Measurements from ENCODE around the gene NEAT1. TPM values are rescaled to one million over a fixed set of nuclear protein-coding genes. Genes with fewer than 3 reads are reported as not detected.
A peak's percentile ranks its signal among the peaks of the same experiment; 100 is the strongest.

The NEAT1 gene
- total and polyA plus RNA-seq, 2 experiments from 2014 or later = 4.2 to 11.3 TPM

DNA sequence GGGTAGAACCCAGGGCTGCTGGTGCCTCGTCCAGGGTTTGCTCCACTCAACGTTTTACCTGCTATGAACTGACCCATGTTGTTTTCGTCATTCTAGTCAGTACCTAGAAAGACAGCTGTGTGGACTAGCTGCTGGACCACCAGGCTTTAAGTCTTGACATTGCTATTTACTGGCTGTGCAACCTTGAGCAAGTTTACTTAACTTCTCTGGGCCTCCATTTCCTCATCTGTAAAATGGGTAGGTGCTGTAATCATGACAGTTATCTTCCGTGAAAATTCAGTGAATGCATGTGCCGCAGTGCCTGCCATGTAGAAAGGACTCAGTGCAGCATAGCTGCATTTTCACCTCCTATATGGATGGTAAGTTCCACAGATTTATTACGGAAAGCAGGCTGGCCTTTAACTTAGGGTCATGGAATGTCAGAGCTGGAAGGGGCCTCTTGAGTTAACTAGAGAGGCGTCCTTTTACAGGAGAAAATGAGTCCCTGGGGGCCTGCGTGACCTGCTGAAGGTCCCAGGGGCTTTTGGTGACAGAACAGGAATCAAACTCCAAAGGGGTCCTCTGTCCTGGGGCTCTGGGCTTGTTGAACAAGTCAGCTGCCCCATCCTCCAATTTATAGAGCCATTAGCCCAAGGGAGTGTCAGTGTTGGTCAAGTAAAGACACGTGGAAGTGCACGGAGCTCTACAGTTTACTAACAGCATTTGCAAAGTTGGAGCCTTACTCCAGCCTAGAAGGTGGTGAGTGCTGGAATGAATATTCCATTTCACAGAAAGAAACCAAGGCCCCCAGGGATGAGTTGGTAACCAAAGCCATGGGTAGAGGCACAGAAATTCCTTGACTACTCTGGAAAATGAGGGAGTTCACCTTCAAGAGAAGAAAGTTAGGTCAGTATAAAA, 64.2 kb downstream of the NEAT1 start:
- TF ChIP-seq CTCF (IDR thresholded peaks at IDR 0.05; ENCODE audit: low read depth, low read length) = no peak
- Histone ChIP-seq H3K27me3 (no peaks in the 10 kb centered on the region), H3K36me3 (no peaks in the 10 kb centered on the region), H3K27ac (peak overlapping the region; percentile 100), H3K9me3 (ENCODE audit: low read depth) (no peaks in the 10 kb centered on the region), H3K4me3 (no peak overlapping the region), H3K4me1 (ENCODE audit: low read depth) (peaks cover 53% of the 10 kb centered on the region)
- DNase-seq (ENCODE audit: low read depth in 1 of 2, low spot score in 1 of 2) = no peak

GRCh38 chr11:65487467-65488272, 65.1 kb downstream of the NEAT1 start:
- no peaks in the 10 kb centered on the region for H3K36me3 ChIP-seq
- H3K9me3 ChIP-seq (ENCODE audit: low read depth) = no peaks in the 10 kb centered on the region
- no peaks in the 10 kb centered on the region for H3K27me3 ChIP-seq
- H3K4me3 ChIP-seq = peak overlapping the region; percentile 10
- DNase-seq (ENCODE audit: low read depth in 1 of 2, low spot score in 1 of 2) = peak; percentile 99 to 100
- no peak for TF ChIP-seq CTCF (IDR thresholded peaks at IDR 0.05; ENCODE audit: low read depth, low read length)
- H3K4me1 ChIP-seq (ENCODE audit: low read depth) = peaks cover 62% of the 10 kb centered on the region
- peak overlapping the region; percentile 100 for H3K27ac ChIP-seq

GRCh38 chr11:65488273-65489034, 65.9 kb downstream of the NEAT1 start:
- H3K36me3 ChIP-seq = no peaks in the 10 kb centered on the region
- DNase-seq (ENCODE audit: low read depth in 1 of 2, low spot score in 1 of 2) = peak in 1 of 2 donors; percentile 57
- no peaks in the 10 kb centered on the region for H3K9me3 ChIP-seq (ENCODE audit: low read depth)
- no peak for TF ChIP-seq CTCF (IDR thresholded peaks at IDR 0.05; ENCODE audit: low read depth, low read length)
- H3K27me3 ChIP-seq = no peaks in the 10 kb centered on the region
- peak overlapping the region; percentile 100 for H3K27ac ChIP-seq
- no peak overlapping the region for H3K4me3 ChIP-seq
- H3K4me1 ChIP-seq (ENCODE audit: low read depth) = peaks cover 70% of the 10 kb centered on the region

GRCh38 chr11:65489035-65489705, 66.6 kb downstream of the NEAT1 start:
- Histone ChIP-seq H3K27ac (peak overlapping the region; percentile 100), H3K27me3 (no peaks in the 10 kb centered on the region), H3K9me3 (ENCODE audit: low read depth) (no peaks in the 10 kb centered on the region), H3K4me3 (no peak overlapping the region), H3K4me1 (ENCODE audit: low read depth) (peaks cover 77% of the 10 kb centered on the region), H3K36me3 (no peaks in the 10 kb centered on the region)
- DNase-seq (ENCODE audit: low read depth in 1 of 2, low spot score in 1 of 2) = peak; percentile 81 to 96
- TF ChIP-seq CTCF (IDR thresholded peaks at IDR 0.05; ENCODE audit: low read depth, low read length) = no peak

Measured in cardiac muscle cell (in vitro differentiated cells and primary cell).